Measurements from ENCODE around the gene THBS1. TPM values are rescaled to one million over a fixed set of nuclear protein-coding genes. Genes with fewer than 3 reads are reported as not detected.

Gene THBS1
- total RNA-seq, 1 donor from 2014 or later, result 35.4 TPM

DNA sequence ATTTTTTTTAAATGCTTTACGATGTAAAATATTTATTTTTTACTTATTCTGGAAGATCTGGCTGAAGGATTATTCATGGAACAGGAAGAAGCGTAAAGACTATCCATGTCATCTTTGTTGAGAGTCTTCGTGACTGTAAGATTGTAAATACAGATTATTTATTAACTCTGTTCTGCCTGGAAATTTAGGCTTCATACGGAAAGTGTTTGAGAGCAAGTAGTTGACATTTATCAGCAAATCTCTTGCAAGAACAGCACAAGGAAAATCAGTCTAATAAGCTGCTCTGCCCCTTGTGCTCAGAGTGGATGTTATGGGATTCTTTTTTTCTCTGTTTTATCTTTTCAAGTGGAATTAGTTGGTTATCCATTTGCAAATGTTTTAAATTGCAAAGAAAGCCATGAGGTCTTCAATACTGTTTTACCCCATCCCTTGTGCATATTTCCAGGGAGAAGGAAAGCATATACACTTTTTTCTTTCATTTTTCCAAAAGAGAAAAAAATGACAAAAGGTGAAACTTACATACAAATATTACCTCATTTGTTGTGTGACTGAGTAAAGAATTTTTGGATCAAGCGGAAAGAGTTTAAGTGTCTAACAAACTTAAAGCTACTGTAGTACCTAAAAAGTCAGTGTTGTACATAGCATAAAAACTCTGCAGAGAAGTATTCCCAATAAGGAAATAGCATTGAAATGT is 15.6 kb downstream of the THBS1 start:
- DNase-seq (ENCODE audit: missing footprints) (no peak), ATAC-seq (no peak)
- intact Hi-C loops (cut with DNase I), result loop anchor here (5.0 kb wide), 1 partner anchor 161 kb away; no protein-coding TSS in a partner anchor

DNA sequence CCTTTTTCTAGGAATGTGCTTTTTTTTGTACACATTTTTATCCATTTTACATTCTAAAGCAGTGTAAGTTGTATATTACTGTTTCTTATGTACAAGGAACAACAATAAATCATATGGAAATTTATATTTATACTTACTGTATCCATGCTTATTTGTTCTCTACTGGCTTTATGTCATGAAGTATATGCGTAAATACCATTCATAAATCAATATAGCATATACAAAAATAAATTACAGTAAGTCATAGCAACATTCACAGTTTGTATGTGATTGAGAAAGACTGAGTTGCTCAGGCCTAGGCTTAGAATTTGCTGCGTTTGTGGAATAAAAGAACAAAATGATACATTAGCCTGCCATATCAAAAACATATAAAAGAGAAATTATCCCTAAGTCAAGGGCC is 16.5 kb downstream of the THBS1 start:
- intact Hi-C loops (cut with DNase I), result loop anchor here (5.0 kb wide), 1 partner anchor 160 kb away; no protein-coding TSS in a partner anchor
- ATAC-seq (no peak), DNase-seq (ENCODE audit: missing footprints) (no peak)

DNA sequence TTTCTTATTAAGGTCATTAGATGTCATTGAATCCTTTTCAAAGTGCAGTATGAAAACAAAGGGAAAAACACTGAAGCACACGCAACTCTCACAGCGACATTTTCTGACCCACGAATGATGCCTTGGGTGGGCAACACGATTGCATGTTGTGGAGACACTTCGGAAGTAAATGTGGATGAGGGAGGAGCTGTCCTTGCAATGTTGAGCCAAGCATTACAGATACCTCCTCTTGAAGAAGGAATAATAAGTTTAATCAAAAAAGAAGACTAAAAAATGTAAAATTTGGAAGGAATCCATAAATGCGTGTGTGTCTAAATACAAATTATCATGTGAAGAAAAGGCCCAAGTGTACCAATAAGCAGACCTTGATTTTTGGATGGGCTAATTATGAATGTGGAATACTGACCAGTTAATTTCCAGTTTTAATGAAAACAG is 16.9 kb downstream of the THBS1 start:
- intact Hi-C loops (cut with DNase I), result loop anchor here (5.0 kb wide), 1 partner anchor 160 kb away; no protein-coding TSS in a partner anchor
- DNase-seq (ENCODE audit: missing footprints) (no peak), ATAC-seq (no peak)

DNA sequence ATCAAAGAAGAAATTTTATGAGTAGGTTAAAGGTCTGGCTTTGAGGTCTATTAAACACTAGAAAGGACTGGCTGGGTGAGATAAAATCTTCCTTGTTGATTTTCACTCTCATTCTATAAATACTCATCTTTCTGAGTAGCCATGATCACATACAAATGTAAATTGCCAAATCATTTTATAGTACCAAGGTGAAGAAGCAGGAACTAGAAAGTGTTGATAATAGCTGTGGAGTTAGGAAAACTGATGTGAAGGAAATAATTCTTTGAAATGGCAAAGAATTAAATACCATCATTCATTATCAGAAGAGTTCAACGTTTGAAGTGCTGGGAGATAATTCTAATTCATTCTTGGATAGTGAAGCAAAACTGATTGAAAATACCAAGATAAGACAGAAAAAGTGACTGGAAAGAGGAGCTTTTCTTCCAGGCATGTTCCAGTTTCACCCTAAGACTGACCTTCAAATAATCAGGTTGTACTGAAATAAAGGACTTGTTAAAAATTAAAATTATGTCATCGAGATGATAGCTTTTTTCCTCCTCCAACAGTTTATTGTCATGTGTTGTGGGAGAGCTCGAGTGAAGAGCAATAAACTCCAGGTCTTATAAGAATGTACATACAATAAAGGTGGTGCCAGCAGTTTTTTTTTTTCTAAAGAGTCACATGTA is 17.4 kb downstream of the THBS1 start:
- no peak for DNase-seq (ENCODE audit: missing footprints)
- intact Hi-C loops (cut with DNase I), result loop anchor here (5.0 kb wide), 1 partner anchor 159 kb away; no protein-coding TSS in a partner anchor
- ATAC-seq, result no peak

DNA sequence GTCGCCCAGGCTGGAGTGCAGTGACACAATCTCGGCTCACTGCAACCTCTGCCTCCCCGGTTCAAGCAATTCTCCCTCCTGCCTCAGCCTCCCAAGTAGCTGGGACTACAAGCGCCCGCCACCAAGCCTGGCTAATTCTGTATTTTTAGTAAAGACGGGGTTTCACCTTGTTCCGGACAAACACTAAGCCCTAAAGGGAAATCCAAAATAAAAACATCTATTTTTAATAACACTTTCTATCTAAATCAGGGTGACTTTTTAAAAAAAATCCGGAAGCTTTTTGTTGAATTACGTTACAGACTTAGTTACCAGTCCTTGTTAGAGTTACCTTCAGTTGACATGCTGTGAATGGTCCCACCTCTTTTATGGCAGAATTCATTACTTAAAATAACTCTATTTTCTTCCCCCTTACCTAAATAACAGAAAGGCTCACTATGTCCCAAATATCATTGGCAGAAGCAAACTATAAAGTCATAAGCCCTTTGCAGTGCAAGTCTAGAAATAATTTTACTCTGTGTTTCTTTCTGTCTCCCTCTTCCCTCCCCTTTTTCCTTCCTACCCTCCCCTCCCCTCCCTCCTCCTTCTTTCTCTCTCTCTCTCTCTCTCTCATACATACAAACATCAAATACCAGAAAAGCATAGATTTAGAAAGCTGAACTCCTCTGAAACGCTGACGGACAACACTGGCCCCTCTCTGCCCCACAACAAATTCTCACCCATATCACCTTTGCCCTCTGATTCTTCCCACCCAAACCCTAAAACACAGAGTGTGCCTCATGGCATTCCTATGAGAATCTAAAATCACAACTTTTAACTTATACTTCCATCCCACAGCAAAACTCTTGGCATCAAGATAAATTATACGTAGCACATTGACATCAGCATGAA is 18.3 kb downstream of the THBS1 start:
- intact Hi-C loops (cut with DNase I), result loop anchor here (5.0 kb wide), 1 partner anchor 158 kb away; no protein-coding TSS in a partner anchor
- DNase-seq (ENCODE audit: missing footprints), result no peak
- ATAC-seq, result no peak

DNA sequence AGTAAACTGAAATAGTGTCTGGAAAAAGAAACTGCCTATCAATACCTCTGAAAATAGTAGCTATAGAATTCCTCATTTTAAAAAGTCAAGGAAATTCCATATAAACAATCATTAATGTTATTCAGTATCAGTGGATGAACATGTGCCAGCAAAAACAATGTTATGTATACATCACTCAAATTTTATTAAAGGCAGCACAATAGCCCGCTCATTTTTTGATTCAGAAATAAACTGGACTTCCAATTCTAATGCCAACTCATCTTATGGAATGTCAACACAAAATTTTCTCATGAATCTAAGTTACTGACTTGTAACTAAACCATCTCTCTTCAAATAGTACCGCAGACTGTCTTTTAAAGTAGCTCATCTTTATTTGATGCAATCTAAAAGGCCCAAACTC is 19.0 kb downstream of the THBS1 start:
- DNase-seq (ENCODE audit: missing footprints), result no peak
- intact Hi-C loops (cut with DNase I), result loop anchor here (5.0 kb wide), 1 partner anchor 157 kb away; no protein-coding TSS in a partner anchor
- ATAC-seq, result no peak

DNA sequence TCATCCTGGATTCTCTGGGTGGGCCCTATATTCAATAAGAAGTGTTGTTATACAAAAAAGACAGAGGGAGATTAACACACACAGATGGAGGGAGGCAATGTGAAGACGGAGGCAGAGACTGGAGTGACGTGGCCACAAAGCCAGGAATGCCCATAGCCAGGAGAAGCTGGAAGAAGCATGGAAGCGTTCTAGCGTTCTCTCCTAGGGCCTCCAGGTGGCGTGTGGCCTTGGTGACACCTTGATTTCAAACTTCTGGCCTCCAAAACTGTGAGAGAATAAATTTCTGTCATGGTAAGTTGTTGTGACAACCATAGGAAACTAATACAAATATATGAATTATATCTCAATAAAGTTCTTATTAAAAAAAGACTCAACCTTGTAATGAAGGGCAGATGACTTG is 21.3 kb downstream of the THBS1 start:
- no peak for DNase-seq (ENCODE audit: missing footprints)
- no peak for ATAC-seq
- intact Hi-C loops (cut with DNase I), result no loop called here

DNA sequence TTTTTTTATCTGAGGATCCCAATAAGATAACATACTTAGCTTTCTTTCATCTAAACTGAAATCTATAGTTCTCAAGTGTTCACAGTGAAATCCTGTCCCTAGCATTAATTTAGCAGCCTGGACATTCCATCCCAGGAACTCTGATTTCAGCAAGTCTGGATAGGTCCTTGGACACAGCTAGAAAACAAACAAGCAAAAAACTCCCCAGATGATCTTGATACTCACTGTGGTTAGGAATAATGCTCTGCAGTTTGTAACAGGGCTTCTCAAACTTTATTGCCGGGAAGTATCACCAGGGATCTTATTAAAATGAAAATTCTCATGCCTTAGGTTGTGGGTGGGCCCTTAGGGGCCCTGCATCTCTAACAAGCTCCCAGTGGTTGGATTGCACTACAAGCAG is 24.3 kb downstream of the THBS1 start:
- intact Hi-C loops (cut with DNase I), result no loop called here
- ATAC-seq (no peak), DNase-seq (ENCODE audit: missing footprints) (no peak)

DNA sequence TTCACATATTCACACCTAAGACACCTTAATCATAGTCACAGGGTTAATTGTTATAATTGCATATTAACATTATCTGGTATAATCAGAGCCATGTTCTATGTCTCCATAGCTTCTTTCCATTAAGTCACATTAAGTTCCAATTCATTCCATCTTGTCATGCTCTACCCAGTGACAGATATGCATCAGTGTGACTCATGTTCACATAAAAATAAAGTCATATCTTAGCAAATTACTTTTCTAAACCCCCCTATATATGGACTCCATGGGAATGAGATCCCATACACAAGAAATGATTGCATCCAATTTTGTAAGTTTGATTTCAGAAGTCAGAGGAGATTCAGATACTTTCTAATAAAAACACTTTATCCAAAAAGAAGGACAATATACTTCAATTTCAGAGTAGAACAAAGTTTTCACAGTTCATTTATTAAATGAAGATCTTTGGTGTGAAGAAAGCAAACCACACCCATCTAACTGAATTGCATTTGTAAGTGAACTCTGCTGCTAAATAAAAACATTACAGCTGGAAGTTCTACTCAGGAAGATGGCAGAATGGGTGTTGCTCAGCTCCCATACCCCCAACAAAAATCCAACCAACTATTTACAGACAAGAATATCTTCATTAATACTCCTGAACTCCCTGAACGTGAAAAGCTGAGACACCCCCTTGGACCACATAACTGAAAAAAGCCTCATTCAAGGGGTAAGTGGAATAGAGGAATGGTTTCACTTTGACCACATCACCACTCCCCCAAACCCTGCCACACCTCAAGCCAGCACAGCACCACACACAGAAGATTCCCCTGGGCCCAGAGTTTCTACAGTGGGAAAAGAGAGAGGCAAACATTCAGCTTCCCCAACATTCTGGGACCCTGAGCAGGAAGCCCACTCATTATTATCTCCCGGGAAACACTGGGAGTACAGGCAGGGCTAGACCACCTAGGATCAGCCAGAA is 27.6 kb downstream of the THBS1 start:
- ATAC-seq (no peak), DNase-seq (ENCODE audit: missing footprints) (no peak)
- intact Hi-C loops (cut with DNase I), result no loop called here

DNA sequence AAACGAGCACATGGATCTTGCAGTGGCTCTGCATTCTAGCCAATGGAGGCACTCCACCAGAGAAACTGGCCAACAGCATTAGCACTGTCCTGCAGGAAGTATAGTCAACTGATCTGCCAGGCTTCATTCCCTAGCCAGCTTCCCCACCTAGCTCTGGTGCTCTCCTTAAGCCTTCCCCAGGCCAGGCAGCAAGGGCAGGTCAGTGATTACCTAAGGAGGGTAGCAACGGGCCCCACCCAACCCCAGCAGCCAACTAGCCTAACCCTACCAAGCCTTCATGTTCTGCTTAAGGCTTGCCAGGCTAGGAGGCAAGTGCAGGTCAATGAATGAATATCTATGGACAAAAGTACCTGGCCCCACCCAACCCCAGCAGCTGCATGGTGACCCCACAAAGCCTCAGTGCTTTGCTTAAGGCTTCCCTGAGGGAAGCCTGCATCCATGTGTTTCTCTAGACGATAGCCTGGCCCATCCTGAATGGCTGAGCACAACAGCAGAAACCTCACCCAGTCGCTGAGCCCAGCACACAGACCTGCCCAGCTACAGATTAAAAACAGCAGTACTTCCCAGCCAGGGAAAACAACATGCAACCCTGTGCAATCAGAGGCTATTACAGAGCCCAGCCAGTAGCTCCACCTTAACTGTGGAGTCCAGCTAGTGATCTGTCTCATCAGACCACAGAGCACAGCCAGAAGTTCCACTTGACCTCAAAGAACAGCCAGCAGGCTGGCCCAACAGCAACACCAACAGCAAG is 28.5 kb downstream of the THBS1 start:
- intact Hi-C loops (cut with DNase I), result no loop called here
- ATAC-seq, result no peak
- no peak for DNase-seq (ENCODE audit: missing footprints)

DNA sequence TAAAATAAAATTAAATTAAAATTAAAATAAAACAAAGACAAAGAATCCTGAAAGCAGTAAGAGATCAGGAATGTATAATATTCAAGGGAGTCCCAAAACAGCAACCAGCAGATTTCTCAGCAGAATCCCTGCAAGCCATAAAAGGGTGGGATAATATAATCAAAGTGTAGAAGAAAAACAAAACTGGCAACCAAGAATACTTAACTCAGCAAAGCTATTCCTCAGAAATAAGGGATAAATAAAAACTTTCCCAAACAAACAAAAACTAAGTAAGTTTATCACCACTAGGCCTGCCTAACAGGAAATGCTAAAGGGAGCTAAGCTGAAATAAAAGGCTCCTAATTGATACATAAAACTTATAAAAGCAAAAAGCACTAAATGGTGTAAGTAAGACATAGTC is 29.8 kb downstream of the THBS1 start:
- no peak for DNase-seq (ENCODE audit: missing footprints)
- intact Hi-C loops (cut with DNase I), result no loop called here
- no peak for ATAC-seq

DNA sequence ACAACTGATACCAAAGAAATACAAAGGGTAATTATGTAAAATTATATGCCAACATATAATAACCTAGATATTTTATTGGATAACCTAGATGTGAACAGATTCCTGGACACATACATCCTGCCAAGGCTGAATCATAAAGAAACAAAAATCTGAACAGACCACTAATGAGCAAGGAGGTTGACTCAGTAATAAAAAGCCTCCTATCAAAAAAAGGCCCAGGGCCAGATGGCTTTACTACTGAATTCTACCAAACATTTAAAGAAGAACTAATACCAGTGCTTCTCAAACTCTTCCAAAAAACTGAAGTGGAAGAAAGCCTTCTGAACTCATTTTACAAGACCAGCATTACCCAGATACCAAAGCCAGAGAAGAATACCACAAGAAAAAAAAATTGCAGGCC is 32.4 kb downstream of the THBS1 start:
- intact Hi-C loops (cut with DNase I), result no loop called here
- ATAC-seq, result no peak

DNA sequence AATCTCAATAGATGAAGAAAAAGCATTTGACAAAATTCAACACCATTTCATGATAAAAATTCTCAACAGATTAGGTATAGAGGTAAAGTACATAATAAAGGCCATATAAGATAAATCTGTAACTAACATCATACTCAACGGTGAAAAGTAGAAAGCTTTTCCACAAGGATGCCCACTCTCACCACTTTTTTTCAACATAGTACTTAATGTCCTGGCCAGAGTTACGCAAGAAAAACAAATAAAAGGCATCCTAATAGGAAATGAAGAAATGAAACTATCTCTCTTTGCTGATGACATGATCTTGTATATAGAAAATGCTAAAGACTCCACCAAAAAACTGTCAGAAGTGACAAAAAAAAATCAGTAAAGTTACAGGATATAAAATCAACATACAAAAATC is 33.0 kb downstream of the THBS1 start:
- intact Hi-C loops (cut with DNase I), result no loop called here
- ATAC-seq (no peak), DNase-seq (ENCODE audit: missing footprints) (no peak)

More for the DNA sequence above, 32.4 kb downstream of the THBS1 start:
- no peak for DNase-seq (ENCODE audit: missing footprints)

DNA sequence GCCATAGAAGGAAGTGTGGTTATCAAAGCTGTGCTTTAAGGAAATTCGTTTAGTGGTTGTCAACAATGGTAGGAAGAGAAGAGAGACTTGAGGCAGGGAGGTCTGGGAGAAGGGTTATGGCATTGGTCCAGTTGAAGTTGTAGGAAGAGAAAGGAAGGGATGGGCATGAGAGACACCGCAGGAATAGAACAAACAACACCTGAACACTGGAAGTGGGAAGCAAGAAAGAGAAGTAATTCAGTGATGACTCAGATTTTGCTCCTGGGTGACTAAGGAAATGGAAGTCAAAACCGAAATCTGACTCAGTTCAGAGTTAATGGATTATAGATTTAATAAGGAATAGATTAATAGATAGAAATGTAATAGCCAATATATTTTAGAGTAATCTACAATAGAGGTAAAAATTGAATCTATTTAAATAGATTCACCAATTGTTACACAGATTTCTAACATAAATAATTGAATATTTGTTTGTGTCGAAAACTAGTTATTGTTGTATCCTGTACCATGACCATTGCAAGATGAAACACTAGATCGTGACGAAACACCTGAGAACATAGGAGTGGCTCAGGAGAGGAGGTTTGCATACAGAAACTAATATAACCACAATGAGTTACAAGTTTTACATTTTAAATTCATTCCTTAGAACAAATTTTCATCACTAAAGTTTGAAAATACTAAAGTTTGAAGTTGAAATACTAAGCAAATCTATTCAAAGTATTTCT is 36.0 kb downstream of the THBS1 start:
- DNase-seq (ENCODE audit: missing footprints), result no peak
- intact Hi-C loops (cut with DNase I), result no loop called here
- no peak for ATAC-seq

DNA sequence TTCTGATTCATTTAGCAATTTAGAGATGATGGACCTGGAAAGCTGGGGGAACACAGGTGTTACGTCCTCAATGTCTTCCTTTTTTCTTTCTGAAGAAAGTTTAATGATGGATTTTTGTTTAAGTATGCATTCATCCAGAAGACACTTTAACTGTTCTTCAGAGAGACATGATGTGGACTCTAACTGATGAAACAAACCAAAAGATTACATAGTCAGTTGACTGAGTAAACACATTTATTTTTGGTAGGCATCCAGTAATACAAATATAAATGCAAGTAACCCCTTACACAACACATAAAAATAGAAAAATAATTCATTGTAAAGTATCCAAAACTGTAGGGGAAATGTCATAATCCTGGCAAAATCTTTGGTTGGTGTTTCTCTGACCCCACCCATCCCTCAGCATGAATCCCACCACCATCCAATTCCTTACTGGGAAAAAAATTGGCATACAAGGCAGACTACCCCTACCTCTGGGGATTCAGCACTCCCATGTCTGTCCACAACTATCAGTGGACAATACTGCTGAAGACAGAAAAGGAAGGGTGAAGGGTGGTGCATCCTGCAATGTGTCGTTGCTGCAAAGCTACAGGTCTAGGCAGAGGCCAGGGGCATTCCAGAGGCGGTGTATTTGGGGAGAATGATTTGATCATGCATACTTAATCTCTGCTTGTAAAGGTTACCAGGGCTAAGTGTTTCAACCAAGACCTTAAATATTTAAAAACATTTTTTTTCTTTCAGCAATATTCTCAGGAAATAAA is 37.4 kb downstream of the THBS1 start:
- ATAC-seq, result no peak
- intact Hi-C loops (cut with DNase I), result no loop called here
- DNase-seq (ENCODE audit: missing footprints), result no peak

DNA sequence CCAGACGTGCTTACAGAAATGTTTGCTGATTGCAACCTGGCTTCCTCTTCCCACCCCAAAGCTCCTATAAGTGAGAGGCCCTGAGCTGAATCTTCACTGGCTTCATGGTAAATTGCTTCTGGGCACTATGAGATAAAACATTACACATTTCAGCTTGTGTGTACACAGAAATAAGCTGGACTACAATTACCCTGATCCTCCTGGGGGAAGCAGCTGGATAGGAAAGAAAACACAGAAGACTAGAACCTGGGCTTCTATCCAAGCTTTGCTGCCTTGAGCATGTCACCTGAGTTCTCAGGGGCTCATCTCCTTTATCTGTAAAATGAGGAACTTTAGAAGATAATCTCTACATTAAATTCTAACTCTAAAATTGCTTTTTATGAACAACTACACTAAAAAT is 40.3 kb downstream of the THBS1 start:
- intact Hi-C loops (cut with DNase I), result no loop called here
- no peak for DNase-seq (ENCODE audit: missing footprints)
- no peak for ATAC-seq
